H9 (cell line): Measurements from ENCODE around the gene PCED1A. TPM values are rescaled to one million over a fixed set of nuclear protein-coding genes. Genes with fewer than 3 reads are reported as not detected.

Experiments used
- DNase-seq: peaks from one replicate; pipeline ENCODE4 v3.0.0-alpha.2; 2017
- H2AFZ ChIP-seq: one replicate; pipeline ENCODE4 v1.6.1; 2013; ENCODE audit warnings: mild to moderate bottlenecking, low read length, control low read depth, moderate library complexity
- H2AK5ac ChIP-seq: 2 replicates; pipeline ENCODE4 v1.6.1; 2013; ENCODE audit warnings: low read length, control low read depth, mixed read lengths; ENCODE audit not compliant: insufficient read length
- H2BK120ac ChIP-seq: one replicate; pipeline ENCODE4 v1.6.1; 2013; ENCODE audit warnings: low read depth, mild to moderate bottlenecking, low read length, control low read depth, inconsistent platforms; ENCODE audit not compliant: poor library complexity, severe bottlenecking
- H2BK12ac ChIP-seq: 2 replicates; pipeline ENCODE4 v1.6.1; 2013; ENCODE audit warnings: low read length, control low read depth, mixed read lengths, low read depth; ENCODE audit not compliant: insufficient read length
- H2BK15ac ChIP-seq: 2 replicates; pipeline ENCODE4 v1.6.1; 2013; ENCODE audit warnings: low read depth, low read length, control low read depth
- H2BK20ac ChIP-seq: one replicate; pipeline ENCODE4 v1.6.1; 2013; ENCODE audit warnings: low read depth, mild to moderate bottlenecking, low read length, control low read depth, inconsistent platforms; ENCODE audit not compliant: poor library complexity, severe bottlenecking
- H2BK5ac ChIP-seq: 2 replicates; pipeline ENCODE4 v1.6.1; 2013; ENCODE audit warnings: low read length, control low read depth, mixed read lengths; ENCODE audit not compliant: insufficient read length
- H3K14ac ChIP-seq: 2 replicates; pipeline ENCODE4 v1.6.1; 2013; ENCODE audit warnings: low read length, control low read depth; ENCODE audit not compliant: insufficient read depth
- H3K18ac ChIP-seq: 2 replicates; pipeline ENCODE4 v1.6.1; 2013; ENCODE audit warnings: low read depth, mild to moderate bottlenecking, mixed read lengths, low read length, control low read depth; ENCODE audit not compliant: insufficient read length
- H3K23ac ChIP-seq: 2 replicates; pipeline ENCODE4 v1.6.1; 2013; ENCODE audit warnings: low read length, control low read depth, mixed read lengths, low read depth; ENCODE audit not compliant: insufficient read length
- H3K23me2 ChIP-seq: 2 replicates; pipeline ENCODE4 v1.6.1; 2013; ENCODE audit warnings: low read depth, mild to moderate bottlenecking, mixed read lengths, low read length, control low read depth; ENCODE audit not compliant: insufficient read length, poor library complexity, severe bottlenecking
- H3K27ac ChIP-seq: 2 replicates; pipeline ENCODE4 v1.5.1; 2013; ENCODE audit warnings: low read length, control low read depth, mixed read lengths, low read depth; ENCODE audit not compliant: insufficient read length
- H3K27me3 ChIP-seq: 2 replicates; pipeline ENCODE4 v1.6.1; 2013; ENCODE audit warnings: low read length, control low read depth, inconsistent platforms; ENCODE audit not compliant: insufficient read depth
- H3K4ac ChIP-seq: 2 replicates; pipeline ENCODE4 v1.6.1; 2013; ENCODE audit warnings: low read depth, mild to moderate bottlenecking, control low read depth, inconsistent platforms, low read length, moderate library complexity
- H3K4me1 ChIP-seq: 2 replicates; pipeline ENCODE4 v1.6.1; 2013; ENCODE audit warnings: low read length, control low read depth, inconsistent platforms; ENCODE audit not compliant: insufficient read depth
- H3K4me2 ChIP-seq: 2 replicates; pipeline ENCODE4 v1.6.1; 2013; ENCODE audit warnings: low read length, control low read depth, mixed read lengths; ENCODE audit not compliant: insufficient read length, insufficient read depth
- H3K56ac ChIP-seq: 2 replicates; pipeline ENCODE4 v1.6.1; 2013; ENCODE audit warnings: low read depth, mild to moderate bottlenecking, mixed read lengths, low read length, control low read depth; ENCODE audit not compliant: insufficient read length
- H3K79me1 ChIP-seq: 2 replicates; pipeline ENCODE4 v1.6.1; 2013; ENCODE audit warnings: low read depth, mild to moderate bottlenecking, moderate library complexity, low read length, control low read depth, inconsistent platforms; ENCODE audit not compliant: insufficient read depth, poor library complexity, severe bottlenecking
- H3K79me2 ChIP-seq: 2 replicates; pipeline ENCODE4 v1.6.1; 2013; ENCODE audit warnings: low read length, control low read depth, inconsistent platforms; ENCODE audit not compliant: insufficient read depth
- H3K9ac ChIP-seq: 2 replicates; pipeline ENCODE4 v1.6.1; 2013; ENCODE audit warnings: low read length, control low read depth, mixed read lengths; ENCODE audit not compliant: insufficient read length; ENCODE audit errors: extremely low read depth
- H3K9me3 ChIP-seq: one replicate; pipeline ENCODE4 v1.6.1; 2013; ENCODE audit warnings: low read depth, low read length, inconsistent platforms; ENCODE audit not compliant: control insufficient read depth
- H3T11ph ChIP-seq: one replicate; pipeline ENCODE4 v1.6.1; 2013; ENCODE audit warnings: mild to moderate bottlenecking, low read length, control low read depth, inconsistent platforms
- H4K20me1 ChIP-seq: one replicate; pipeline ENCODE4 v1.6.1; 2013; ENCODE audit not compliant: control insufficient read depth, insufficient read length, insufficient read depth
- H4K5ac ChIP-seq: 2 replicates; pipeline ENCODE4 v1.6.1; 2013; ENCODE audit warnings: low read depth, mild to moderate bottlenecking, mixed read lengths, low read length, control low read depth; ENCODE audit not compliant: insufficient read length
- H4K8ac ChIP-seq: replicated peaks from 2 replicates; pipeline ENCODE4 v1.6.1; 2013; ENCODE audit warnings: low read length, control low read depth, mixed read lengths, low read depth; ENCODE audit not compliant: insufficient read length
- H4K91ac ChIP-seq: 2 replicates; pipeline ENCODE4 v1.6.1; 2013; ENCODE audit warnings: low read depth, mild to moderate bottlenecking, moderate library complexity, mixed read lengths, low read length, control low read depth; ENCODE audit not compliant: insufficient read length
- H3K27ac Mint-ChIP-seq, 3 experiments: 2 replicates in 2 of 3; 3 replicates in 1 of 3; pipeline ENCODE4 v1.8.0; 2020 to 2021; ENCODE audit warnings: mixed read lengths in 3 of 3, mild to moderate bottlenecking in 1 of 3, moderate library complexity in 1 of 3
- H3K27me3 Mint-ChIP-seq: 2 replicates; pipeline ENCODE4 v1.8.0; 2021; ENCODE audit warnings: low read depth, mild to moderate bottlenecking, moderate library complexity, mixed read lengths
- H3K36me3 Mint-ChIP-seq, 3 experiments: 2 replicates in 2 of 3; 3 replicates in 1 of 3; pipeline ENCODE4 v1.8.0; 2020 to 2021; ENCODE audit warnings: low read depth in 3 of 3, mixed read lengths in 3 of 3; ENCODE audit not compliant: insufficient read depth in 1 of 3
- H3K4me1 Mint-ChIP-seq, 2 experiments: 2 replicates each; pipeline ENCODE4 v1.8.0; 2020; ENCODE audit warnings: mixed read lengths in 2 of 2
- H3K4me3 Mint-ChIP-seq, 2 experiments: 2 replicates in 1 of 2; 3 replicates in 1 of 2; pipeline ENCODE4 v1.8.0; 2020 to 2021; ENCODE audit warnings: mild to moderate bottlenecking in 2 of 2, mixed read lengths in 2 of 2, moderate library complexity in 1 of 2
- H3K9me3 Mint-ChIP-seq, 2 experiments: 2 replicates in 1 of 2; 3 replicates in 1 of 2; pipeline ENCODE4 v1.8.0; 2020; ENCODE audit warnings: mild to moderate bottlenecking in 2 of 2, mixed read lengths in 2 of 2, moderate library complexity in 1 of 2
- CTCF ChIP-seq: fragments of 200-600 bp; sonication (generic); conservative IDR thresholded peaks from 3 replicates; pipeline ENCODE4 v1.8.0; 2021; ENCODE audit warnings: antibody characterized with exemption, mild to moderate bottlenecking
- WGBS: extraction: QIAGEN DNeasy Blood & Tissue Kit; methylation state at CpG from one replicate; pipeline ENCODE4 v1.1.7; 2013; ENCODE audit warnings: missing lambda C conversion rate, low lambda C conversion rate, mixed read lengths; ENCODE audit not compliant: insufficient read length; ENCODE audit errors: extremely low coverage; 5-methylcytosine and 5-hydroxymethylcytosine counted together
- total RNA-seq: library from RNA; stranded (reverse); gene quantifications from 2 replicates; pipeline ENCODE4 v1.2.1, GENCODE V29; 2021

Gene PCED1A
- total RNA-seq, 1 experiment from 2014 or later, result 30.8 TPM

GRCh38 chr20:2838847-2839671 is 1.4 kb downstream of the PCED1A start:
- Mint-ChIP-seq H3K4me3 (peak overlapping the region; percentile 35 to 69), H3K36me3 (peaks cover 3 to 27% (median 23%) of the 10 kb centered on the region in 3 experiments), H3K27ac (no peak overlapping the region), H3K4me1 (peaks cover 4 to 10% of the 10 kb centered on the region in 2 experiments), H3K9me3 (peaks cover 0 to 4% of the 10 kb centered on the region in 2 experiments; a peak in 1 of 5 replicates), H3K27me3 (peaks cover 12% of the 10 kb centered on the region)
- H2BK20ac ChIP-seq, result no peak overlapping the region
- H3K27ac ChIP-seq, result no peak overlapping the region
- no CpG with 5 or more reads among the region's 15 CpGs for WGBS
- no peaks in the 10 kb centered on the region for H3K79me1 ChIP-seq
- no peak for DNase-seq
- no peak overlapping the region for H3K14ac ChIP-seq
- H3K27me3 ChIP-seq, result peaks cover 7% of the 10 kb centered on the region; the same call in 1 of the 2 replicates
- H4K5ac ChIP-seq, result no peak overlapping the region
- H3K4me1 ChIP-seq, result no peaks in the 10 kb centered on the region
- H2BK120ac ChIP-seq, result no peak overlapping the region
- no peak for TF ChIP-seq CTCF
- H4K8ac ChIP-seq, result no peak overlapping the region
- H3K4ac ChIP-seq, result no peak overlapping the region
- H4K20me1 ChIP-seq, result no peaks in the 10 kb centered on the region
- peaks cover 7% of the 10 kb centered on the region for H3K23me2 ChIP-seq
- no peak overlapping the region for H2BK12ac ChIP-seq
- no peak overlapping the region for H3K18ac ChIP-seq
- H4K91ac ChIP-seq, result no peak overlapping the region
- no peak overlapping the region for H3K4me2 ChIP-seq
- no peak overlapping the region for H3K56ac ChIP-seq
- H3K79me2 ChIP-seq, result no peaks in the 10 kb centered on the region
- H2AFZ ChIP-seq, result no peak overlapping the region
- no peak overlapping the region for H3K23ac ChIP-seq
- H2BK15ac ChIP-seq, result no peak overlapping the region
- H3K9me3 ChIP-seq, result no peaks in the 10 kb centered on the region
- no peak overlapping the region for H3T11ph ChIP-seq
- no peak overlapping the region for H2BK5ac ChIP-seq
- H2AK5ac ChIP-seq, result no peak overlapping the region
- no peak overlapping the region for H3K9ac ChIP-seq
